ENCODE data around the gene TMEM214. TPM values are rescaled to one million over a fixed set of nuclear protein-coding genes. Genes with fewer than 3 reads are reported as not detected.

The TMEM214 gene
- total and polyA plus RNA-seq, 2 of the 8 experiments (the other 6 are each of a cell fraction or from before 2014, with no cell fraction given) = 49.7 to 71.0 TPM

GRCh38 chr2:27042985-27043634 is 10.3 kb downstream of the TMEM214 start (continued):
- TF ChIP-seq CEBPB (IDR thresholded peaks at IDR 0.05; ENCODE audit: low read depth, low read length) = no peak
- no peak for TF ChIP-seq SIX5 (IDR thresholded peaks at IDR 0.05; ENCODE audit: low read depth, low read length)
- TF ChIP-seq SAP30 (IDR thresholded peaks at IDR 0.05; ENCODE audit: insufficient read depth, insufficient replicate concordance, low read length) = no peak
- TF ChIP-seq BRCA1 (IDR thresholded peaks at IDR 0.05; ENCODE audit: low read depth, low read length) = no peak

Data from H1 (cell line).